Activated CD4-positive, alpha-beta T cell treated with anti-CD3 and anti-CD28 coated beads, Interleukin-10, Interleukin-2, amounts not matched to agents 100 ng/mL and 50 ng/mL, durations not matched to agents 16 hours and 8 hours (primary cell): ENCODE results near the gene CCNYL1.

Experiments used
- DNase-seq: peaks from one replicate; pipeline ENCODE4 v3.0.0-alpha.2; 2020

CCNYL1 gene

GRCh38 chr2:207767461-207768167 lies 56.2 kb downstream of the CCNYL1 start:
- DNase-seq = peak; percentile 14

DNA sequence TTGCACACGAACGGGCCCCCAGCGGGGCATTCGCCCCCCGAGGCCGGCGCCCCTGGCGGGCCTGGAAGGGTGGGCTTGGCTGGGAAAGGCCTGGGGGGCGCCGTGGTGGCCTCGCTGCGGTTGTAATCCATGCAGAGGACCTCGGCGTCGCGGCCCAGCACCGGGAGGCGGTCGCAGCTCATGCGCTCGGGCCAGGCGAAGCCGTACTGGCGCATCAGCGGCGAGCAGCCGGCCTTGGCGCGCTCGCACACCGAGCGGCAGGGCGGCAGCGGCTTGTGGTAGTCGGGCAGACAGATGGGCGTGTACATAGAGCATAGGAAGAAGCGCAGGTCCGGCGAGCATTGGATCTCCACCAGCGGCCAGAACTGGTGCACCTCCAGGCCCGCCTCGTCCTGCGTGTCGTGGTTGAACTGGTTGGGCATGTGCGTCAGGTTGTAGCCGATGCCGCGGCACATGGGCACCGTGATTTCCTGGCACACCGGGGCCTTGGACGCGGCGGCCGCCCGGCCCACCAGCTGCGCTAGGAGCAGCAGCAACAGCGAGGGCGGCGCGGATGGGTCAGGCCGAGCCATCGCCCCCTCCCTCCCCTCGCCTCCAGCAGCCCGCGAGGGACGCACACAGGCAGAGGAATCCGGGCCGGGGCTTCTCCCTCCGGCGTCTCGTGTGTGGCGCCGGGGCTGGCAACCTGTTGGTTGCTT lies 56.9 kb downstream of the CCNYL1 start:
- DNase-seq = peak; percentile 36

- peak; percentile 25 for DNase-seq
Measured at GRCh38 chr2:207768866-207769596, 57.6 kb downstream of the CCNYL1 start.

GRCh38 chr2:207770602-207771404 lies 59.4 kb downstream of the CCNYL1 start:
- DNase-seq = no peak

DNA sequence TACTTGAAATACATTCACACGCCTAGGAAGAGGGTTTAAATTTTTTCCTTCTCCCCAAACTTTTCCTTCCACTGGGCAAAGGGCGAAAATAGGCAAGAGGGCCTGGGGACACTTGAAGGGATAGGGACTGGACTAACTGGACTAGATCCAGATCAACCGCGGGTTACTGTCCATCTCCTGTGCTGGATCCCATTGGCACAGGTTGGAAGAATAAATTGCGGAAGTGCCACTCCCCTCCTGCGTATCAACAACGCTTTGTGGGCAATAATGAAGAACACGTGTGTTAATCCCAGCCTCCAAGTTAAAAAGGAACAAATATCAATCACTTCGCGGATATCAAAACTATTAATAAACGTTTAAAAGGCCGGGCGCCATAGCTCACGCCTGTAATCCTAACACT lies 60.0 kb downstream of the CCNYL1 start:
- no peak for DNase-seq

DNA sequence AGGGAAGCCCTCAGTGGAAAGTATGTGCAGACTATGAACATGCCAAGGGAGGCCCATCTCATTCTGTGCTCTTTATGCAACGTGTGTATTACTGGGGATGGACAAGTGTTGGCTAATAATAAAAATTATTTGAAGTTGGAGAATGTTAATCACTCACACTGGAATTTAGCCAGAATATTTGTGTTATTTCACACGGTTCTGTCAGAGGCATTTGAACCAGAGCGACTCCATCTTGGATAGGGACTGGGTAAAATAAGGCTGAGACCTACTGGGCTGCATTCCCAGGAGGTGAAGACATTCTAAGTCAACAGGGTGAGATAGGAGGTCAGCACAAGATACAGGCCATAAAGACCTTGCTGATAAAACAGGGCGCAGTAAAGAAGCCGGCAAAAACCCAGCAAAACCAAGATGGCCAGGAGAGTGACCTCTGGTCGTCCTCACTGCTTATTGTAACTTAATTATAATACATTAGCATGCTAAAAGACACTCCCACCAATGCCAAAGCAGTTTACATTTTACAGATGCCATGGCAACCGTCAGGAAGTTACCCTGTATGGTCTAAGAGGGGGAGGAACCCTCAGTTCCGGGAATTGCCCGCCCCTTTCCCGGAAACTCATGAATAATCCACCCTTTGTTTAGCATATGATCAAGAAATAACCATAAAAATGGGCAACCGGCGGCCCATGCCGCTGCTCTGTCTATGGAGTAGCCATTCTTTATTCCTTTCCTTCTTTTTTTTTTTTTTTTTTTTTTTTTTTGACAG lies 60.8 kb downstream of the CCNYL1 start:
- peak; percentile 48 for DNase-seq

- DNase-seq = no peak
Measured at GRCh38 chr2:207772844-207773205, 61.4 kb downstream of the CCNYL1 start.

DNA sequence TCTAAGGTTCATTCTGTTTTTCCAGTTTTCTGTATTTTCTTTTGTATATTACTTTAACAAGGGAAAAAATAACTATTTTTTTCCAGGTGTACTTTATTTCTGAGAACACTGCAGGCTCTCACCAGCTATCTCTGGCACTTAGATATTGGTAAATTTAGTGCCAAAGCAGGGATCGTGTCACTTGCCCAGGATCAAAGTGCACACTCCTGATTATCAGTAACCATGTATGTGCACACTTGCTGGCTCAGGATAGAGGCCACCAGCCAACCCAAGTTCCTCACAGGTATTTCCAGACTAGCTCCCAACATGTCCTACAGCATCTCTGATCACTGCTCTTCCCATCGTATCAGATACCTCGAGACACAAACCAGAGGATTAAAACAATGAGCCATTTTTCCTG lies 64.0 kb downstream of the CCNYL1 start:
- DNase-seq = no peak

DNA sequence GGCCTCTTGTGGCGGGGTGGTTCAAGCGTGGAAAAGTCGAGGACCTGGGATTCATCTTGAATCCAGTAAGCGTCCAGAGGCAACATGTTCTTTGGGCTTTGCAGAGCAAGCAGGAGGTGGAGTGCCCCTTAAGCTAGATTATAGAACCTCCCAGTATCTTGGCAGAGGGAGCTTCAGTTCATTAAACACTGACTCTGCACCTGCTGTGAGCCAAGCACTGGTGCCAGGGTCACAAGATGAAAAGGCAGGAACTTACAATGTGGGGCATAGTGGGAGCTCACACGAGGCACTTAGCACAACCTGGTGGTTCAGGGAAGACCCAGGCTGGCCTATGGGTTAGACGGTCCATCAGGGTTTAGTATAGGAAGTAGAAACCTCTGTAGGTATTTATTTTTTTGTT lies 65.7 kb downstream of the CCNYL1 start:
- DNase-seq = no peak

DNA sequence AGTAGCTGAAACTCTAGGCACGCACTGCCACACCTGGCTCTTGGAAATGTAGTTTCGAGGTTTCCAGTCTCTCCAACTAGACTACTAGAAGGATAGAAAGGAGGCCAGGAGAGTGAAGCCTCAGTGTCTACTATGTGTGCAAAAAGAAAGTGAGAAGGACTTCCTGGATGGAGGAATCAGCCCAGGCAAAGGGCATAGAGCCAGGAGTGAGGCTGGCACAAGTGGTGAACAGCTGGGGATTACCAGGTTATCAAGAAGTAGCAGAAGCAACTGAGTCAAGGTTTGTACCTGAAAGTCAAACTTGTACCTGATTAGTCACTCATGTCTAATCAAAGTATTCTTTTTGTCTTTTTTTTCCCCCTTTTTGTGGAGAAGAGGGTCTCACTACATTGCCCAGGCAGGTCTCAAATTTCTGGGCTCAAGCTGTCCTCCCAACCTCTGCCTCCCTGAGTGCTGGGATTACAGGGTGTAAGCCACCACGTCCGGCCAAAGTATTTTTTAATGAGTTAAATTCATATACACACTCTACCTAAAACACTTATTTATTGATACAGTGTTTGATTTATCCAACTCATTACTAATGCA lies 67.0 kb downstream of the CCNYL1 start:
- no peak for DNase-seq

- no peak for DNase-seq
Measured at GRCh38 chr2:207779523-207779922, 68.1 kb downstream of the CCNYL1 start.

- DNase-seq = no peak
Measured at GRCh38 chr2:207782238-207783030, 71.0 kb downstream of the CCNYL1 start.

DNA sequence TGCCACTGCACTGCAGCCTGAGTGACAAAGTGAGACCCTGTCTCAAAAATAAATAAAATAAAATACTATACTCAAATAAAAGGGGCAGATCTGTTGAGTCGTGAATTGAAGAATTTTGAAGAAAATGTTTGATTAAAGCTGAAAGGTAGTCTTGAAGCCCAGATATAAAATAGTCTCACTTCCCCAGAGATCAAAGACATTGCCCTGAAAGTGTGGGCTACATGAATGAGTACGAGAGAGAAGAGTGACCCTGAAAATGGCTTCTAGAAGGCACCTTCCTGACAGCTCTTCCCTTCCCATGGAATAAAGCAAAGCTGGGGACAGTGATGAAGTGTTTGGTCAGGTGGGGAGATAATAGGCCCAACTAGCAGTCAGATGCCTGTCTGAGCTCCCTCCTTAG lies 72.1 kb downstream of the CCNYL1 start:
- DNase-seq = no peak

GRCh38 chr2:207784898-207785297 lies 73.5 kb downstream of the CCNYL1 start:
- no peak for DNase-seq

- no peak for DNase-seq
Measured at GRCh38 chr2:207787017-207787416, 75.6 kb downstream of the CCNYL1 start.

GRCh38 chr2:207787800-207788199 lies 76.4 kb downstream of the CCNYL1 start:
- DNase-seq = no peak

GRCh38 chr2:207790898-207791297 lies 79.5 kb downstream of the CCNYL1 start:
- no peak for DNase-seq

DNA sequence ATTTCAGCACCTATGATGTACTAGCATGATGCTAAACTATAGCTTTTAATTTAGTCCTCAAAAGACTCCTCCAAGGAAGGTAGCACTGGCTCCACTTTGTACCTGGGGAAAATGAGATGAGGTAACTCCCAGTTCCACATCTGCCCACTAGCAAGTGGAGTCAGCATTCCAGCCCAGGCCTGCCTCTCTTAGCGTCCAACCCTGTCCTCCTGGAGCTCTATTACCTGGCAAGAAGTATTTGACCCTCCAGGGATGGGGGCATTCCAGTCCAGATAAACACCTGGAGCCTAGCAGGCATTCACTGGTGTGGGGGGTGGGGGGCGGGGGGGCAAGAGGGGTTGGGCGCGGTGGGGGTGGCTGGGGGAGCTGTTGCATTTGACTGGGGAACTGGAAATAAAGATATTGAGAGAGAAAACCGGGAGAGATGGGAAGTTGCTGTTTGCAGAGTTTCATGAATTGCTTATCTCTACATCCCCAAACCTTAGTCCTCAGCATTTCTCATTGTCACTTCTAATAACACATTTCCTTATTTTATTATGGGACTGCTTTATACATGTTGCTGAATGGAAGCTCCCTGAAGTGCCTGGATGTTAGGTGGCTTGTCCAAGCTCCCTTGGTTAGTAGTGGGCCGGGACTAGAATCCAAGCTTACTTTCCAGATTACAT lies 80.3 kb downstream of the CCNYL1 start:
- DNase-seq = no peak

DNA sequence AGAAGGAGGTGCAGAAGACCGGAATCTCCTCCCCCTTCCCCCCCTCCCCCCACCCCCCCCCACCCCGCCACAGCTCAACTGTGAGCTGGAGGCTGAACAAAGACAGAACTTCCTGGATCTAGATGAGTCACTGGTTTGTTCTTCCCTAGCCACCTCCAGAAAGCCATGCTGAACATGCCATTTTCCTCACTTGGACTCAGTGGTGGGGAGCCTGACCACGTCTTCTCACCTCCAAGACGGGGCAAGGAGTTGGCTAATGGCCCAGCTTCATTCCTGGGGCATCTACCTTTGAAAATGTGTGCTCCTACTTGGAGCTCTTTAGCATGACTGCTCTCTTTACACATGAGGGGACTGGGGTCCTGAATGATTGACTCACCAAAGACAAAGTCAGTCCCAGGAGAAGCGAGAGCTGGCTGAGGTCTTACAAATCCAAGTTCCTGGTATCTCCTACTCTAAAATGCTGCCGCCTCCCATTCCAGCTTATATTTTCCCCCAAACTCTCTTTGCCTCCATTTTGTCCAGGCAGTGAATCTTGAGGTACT lies 80.9 kb downstream of the CCNYL1 start:
- no peak for DNase-seq
